ENCODE measurements around the gene ANGPTL2.

Gene ANGPTL2

DNA sequence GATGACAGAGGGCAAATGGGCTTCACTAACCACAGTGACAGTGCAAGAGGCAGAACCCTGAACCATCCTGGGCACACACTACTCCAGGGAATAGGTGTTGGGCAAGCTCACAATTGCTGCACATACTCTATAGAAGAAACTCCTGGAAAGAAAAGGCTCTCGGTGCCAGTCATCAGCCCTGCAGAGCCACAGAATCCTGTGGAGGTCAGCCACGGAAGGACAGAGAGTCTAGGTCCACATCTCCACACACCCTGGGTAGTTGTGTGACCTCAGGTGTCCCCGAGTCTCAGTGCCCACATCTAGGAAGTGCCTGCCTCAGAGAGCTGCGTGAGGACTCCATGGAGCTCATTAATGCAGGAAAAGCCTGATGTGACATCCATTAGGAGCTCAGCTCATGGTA is 16.0 kb upstream of the ANGPTL2 start:
- DNase-seq (ENCODE audit: insufficient read length, low spot score) (no peak), FAIRE-seq (no peak)
- TF ChIP-seq POU2F2 (IDR thresholded peaks at IDR 0.05; ENCODE audit: low read depth, low read length) (no peak), TAF1 (IDR thresholded peaks at IDR 0.05; ENCODE audit: low read depth, low read length) (no peak), SPI1 (IDR thresholded peaks at IDR 0.05; ENCODE audit: low read depth, low read length) (no peak), POLR2A (IDR thresholded peaks at IDR 0.05; ENCODE audit: low read depth, low read length) (no peak), POLR2AphosphoS5 (IDR thresholded peaks at IDR 0.05; ENCODE audit: low read depth, low read length) (no peak), PAX5 (IDR thresholded peaks at IDR 0.05; ENCODE audit: insufficient read depth, low read length, severe bottlenecking) (no peak)

DNA sequence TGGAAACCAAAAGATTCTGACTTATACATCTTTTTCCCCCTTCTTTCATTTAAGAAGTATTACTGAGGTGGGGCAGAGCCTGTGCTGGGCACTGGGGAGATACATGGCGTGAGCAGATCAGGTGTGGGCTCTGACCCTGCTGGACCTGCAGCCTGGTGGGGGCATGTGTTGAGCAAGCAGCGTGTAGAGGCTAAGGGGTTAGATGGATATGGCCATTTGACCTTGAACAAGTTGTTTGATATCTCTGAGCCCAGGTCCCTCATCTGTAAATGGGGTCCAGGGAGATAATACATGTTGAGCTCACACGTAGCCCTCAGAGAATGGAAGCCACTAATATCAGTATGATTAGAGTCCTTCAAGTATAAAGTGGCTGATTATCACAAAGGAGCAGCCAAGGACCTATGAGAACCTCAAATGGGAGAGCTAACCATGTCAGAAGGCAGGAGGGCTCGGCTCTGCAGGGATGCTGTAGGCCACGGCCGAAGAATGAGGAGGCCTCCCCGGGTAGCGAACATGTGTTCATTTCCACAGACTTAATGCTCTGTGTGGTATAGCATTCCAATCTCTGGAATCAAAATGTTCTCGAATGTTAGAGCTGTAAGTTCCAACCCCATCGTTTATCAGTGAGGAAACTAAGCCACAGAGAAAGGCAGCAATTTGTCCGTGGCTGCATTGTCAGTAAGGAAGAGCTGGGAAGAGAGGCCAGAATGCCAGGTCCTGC is 15.4 kb upstream of the ANGPTL2 start:
- DNase-seq (ENCODE audit: insufficient read length, low spot score) = no peak
- FAIRE-seq = no peak
- no peak for TF ChIP-seq PAX5 (IDR thresholded peaks at IDR 0.05; ENCODE audit: insufficient read depth, low read length, severe bottlenecking)
- TF ChIP-seq SPI1 (IDR thresholded peaks at IDR 0.05; ENCODE audit: low read depth, low read length) = no peak
- no peak for TF ChIP-seq POU2F2 (IDR thresholded peaks at IDR 0.05; ENCODE audit: low read depth, low read length)
- no peak for TF ChIP-seq TAF1 (IDR thresholded peaks at IDR 0.05; ENCODE audit: low read depth, low read length)
- no peak for TF ChIP-seq POLR2AphosphoS5 (IDR thresholded peaks at IDR 0.05; ENCODE audit: low read depth, low read length)
- TF ChIP-seq POLR2A (IDR thresholded peaks at IDR 0.05; ENCODE audit: low read depth, low read length) = no peak

DNA sequence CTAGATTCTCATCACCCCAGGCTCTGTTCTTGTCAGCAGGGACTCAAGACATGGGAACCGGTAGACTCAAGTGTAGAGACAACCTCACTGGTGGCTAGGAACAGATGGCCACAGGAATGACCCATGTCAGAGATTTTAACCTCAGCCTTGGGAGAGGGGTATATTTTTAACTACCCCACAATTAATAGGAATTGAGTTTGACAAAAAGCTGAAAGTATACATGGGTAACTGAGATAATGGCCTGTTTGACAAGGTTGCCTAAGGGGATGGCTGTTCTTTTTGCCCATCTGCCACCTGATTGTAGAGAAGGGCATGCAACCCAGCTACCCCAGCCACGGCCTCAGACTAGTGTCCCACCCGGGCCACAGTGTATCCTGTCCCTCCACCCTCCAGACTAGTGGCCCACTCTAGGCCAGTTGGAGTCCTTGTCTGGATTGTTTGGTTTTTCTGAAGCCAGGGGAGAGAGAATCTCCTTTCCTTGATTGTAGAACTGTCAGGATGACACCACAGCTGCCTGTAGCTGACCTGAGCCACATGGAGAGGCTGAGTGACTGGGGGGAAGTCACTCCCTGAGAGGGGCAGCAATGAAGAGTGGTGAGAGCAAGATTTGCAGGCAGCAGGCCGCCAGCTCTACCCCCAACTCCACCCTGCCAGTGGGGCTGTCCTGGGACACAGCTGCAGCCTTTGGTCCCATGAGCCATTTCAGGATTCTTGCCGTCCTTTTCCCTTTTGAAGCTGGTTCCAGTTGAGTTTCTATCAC is 14.6 kb upstream of the ANGPTL2 start:
- no peak for FAIRE-seq
- TF ChIP-seq SPI1 (IDR thresholded peaks at IDR 0.05; ENCODE audit: low read depth, low read length) (no peak), POLR2A (IDR thresholded peaks at IDR 0.05; ENCODE audit: low read depth, low read length) (no peak), POU2F2 (IDR thresholded peaks at IDR 0.05; ENCODE audit: low read depth, low read length) (no peak), POLR2AphosphoS5 (IDR thresholded peaks at IDR 0.05; ENCODE audit: low read depth, low read length) (no peak), PAX5 (IDR thresholded peaks at IDR 0.05; ENCODE audit: insufficient read depth, low read length, severe bottlenecking) (no peak), TAF1 (IDR thresholded peaks at IDR 0.05; ENCODE audit: low read depth, low read length) (no peak)
- no peak for DNase-seq (ENCODE audit: insufficient read length, low spot score)

DNA sequence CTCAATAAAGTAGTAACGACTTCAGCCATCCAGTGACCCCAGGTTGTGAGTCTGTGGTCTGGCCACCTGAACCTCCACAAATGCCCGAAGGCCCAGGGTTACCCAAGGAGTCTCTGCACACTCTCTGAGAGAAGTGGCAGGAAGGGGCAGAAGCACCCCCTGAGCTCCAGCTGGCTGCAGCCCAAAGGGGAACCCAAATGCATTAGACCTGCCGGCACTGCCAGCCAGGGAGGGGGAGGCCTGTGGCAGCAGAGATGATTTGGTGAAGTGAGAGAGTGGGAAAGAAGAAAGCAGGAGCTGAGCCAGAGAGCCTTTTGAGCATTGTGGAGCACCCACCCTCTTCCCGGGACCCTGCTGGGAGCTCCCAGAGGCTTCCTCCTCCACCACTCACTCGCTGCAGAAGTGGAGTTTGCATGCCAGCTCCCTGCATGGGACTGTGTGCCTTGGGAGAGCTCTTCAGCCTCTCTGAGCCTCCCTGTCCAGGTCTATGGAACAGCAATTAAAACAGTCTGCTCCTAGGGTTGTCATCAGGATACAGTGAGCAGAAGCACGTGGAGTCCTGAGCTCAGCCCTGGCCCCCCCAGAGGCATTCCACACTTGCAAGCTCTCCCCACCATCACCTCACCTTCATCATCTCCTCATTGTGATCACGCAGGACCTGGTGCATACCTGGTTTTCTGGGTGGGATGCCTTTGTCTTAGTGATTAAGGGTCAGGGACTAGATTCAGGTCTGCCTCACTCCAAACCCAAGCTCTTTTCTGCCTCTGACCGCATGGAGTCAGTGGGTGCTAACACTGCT is 13.8 kb upstream of the ANGPTL2 start:
- TF ChIP-seq POLR2A (IDR thresholded peaks at IDR 0.05; ENCODE audit: low read depth, low read length) = no peak
- no peak for TF ChIP-seq TAF1 (IDR thresholded peaks at IDR 0.05; ENCODE audit: low read depth, low read length)
- TF ChIP-seq POU2F2 (IDR thresholded peaks at IDR 0.05; ENCODE audit: low read depth, low read length) = no peak
- no peak for TF ChIP-seq POLR2AphosphoS5 (IDR thresholded peaks at IDR 0.05; ENCODE audit: low read depth, low read length)
- FAIRE-seq (no peak), DNase-seq (ENCODE audit: insufficient read length, low spot score) (no peak)

DNA sequence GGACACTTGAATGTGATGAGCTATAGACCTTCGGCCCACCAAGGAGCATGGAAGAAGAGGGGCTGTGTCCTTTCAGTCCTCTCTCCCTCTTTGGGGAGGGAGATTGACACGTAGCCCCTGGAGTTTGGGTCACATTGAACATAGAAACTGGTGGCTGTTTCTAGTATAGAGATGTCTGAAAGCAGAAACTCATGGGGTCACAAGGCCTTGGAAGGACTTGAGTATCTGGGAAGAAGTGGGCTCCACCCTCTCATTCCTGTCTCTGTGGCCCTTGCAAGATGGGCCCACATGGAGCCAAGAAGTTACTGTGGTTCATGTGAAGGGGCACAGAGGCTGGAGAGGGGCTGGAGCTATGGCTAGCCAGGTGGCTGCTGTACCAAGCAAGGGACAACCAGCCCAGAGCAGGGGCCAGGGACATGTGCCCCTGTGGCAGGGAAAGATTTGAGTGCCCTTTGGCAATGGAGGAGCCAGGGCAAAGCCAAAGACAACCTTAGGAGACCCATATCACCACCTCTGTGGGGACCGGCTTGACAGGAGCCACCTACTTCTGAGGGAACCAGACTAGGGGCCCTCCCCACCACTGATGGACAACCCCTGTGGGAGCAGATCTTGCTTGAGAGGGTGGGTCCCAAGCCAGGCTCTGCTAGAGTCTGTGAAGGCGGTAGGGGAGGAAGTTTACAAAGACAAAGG is 12.8 kb upstream of the ANGPTL2 start:
- DNase-seq (ENCODE audit: insufficient read length, low spot score) (no peak), FAIRE-seq (no peak)
- TF ChIP-seq PAX5 (IDR thresholded peaks at IDR 0.05; ENCODE audit: insufficient read depth, low read length, severe bottlenecking) (no peak), POU2F2 (IDR thresholded peaks at IDR 0.05; ENCODE audit: low read depth, low read length) (no peak), POLR2AphosphoS5 (IDR thresholded peaks at IDR 0.05; ENCODE audit: low read depth, low read length) (no peak), TAF1 (IDR thresholded peaks at IDR 0.05; ENCODE audit: low read depth, low read length) (no peak), POLR2A (IDR thresholded peaks at IDR 0.05; ENCODE audit: low read depth, low read length) (no peak), SPI1 (IDR thresholded peaks at IDR 0.05; ENCODE audit: low read depth, low read length) (no peak)

DNA sequence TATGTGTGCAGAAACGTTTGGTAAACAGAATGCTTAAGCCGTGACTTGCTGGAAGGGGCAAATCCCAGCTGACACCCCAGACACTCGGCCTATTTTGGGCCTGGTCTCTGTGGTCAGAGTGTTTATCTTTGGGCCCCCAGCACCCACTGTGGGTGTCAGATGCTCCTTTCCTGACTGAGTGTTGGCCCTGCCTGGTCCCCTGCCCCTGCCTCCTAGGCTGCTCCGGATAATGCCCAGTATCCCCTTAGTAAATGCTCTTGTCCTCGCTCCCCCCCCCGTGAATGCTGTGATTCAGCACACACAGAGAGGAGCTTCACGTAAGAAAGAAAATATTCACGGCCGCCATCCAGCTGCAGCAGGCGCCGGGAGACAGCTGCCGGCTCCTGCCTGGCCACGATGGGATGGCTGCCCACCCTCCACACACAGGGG is 11.3 kb upstream of the ANGPTL2 start:
- DNase-seq (ENCODE audit: insufficient read length, low spot score) (no peak), FAIRE-seq (no peak)
- TF ChIP-seq POU2F2 (IDR thresholded peaks at IDR 0.05; ENCODE audit: low read depth, low read length) = no peak
- no peak for TF ChIP-seq PAX5 (IDR thresholded peaks at IDR 0.05; ENCODE audit: insufficient read depth, low read length, severe bottlenecking)

DNA sequence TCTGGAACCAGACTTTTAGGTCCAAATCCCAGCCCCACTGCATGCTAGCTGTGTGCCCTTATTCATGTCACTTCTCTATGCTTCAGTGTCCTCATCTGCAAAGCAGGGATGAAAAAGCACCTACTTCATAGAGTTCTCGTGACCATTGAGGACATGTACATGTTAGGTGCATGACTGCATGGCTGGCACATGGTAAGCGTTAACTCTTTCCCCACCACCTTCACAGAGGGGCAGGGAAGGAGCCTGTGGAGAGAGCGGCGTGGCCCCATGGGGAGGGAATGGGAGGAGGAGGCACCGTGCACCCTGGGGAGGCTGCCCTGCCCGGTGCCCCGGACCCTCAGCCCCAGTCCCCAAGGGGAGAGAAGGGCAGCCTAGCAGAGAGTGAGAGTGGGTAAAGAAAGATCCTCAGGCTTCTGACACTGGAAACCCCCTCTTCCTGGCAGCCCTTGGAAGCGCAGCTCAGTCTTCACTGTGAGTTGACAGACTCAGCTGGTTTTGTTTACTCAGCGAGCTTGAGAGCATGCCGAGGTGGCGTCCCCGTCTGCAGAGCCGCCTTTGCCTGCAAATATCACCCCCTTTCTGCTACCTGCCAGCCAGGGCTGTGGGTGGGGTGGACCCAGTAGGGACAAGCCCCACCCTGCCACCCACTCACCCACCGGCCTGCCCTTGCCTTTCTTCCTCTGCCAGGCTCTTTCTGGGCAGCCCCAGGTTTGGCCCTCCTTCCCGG is 10.6 kb upstream of the ANGPTL2 start:
- no peak for TF ChIP-seq SPI1 (IDR thresholded peaks at IDR 0.05; ENCODE audit: low read depth, low read length)
- TF ChIP-seq POLR2AphosphoS5 (IDR thresholded peaks at IDR 0.05; ENCODE audit: low read depth, low read length) = no peak
- no peak for TF ChIP-seq POLR2A (IDR thresholded peaks at IDR 0.05; ENCODE audit: low read depth, low read length)
- DNase-seq (ENCODE audit: insufficient read length, low spot score) = no peak
- no peak for FAIRE-seq

DNA sequence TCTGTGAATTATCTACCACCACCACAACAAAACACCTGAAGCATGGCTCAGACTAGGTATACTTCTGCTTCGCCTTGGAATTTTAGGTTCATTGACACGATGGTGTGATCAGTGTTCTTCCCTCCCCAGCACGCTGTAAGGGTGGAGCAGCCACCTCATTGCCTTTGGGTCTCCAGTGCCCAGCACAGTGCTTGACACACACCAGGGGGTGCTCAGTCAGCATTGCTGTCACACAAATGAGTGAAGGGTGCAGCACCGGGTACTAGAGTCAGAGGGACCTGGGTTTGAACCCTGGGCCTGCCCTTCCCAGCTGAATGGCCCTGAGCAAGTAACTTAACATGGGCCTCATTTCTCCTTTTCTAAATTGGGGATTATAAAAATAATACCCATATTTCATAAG is 9.9 kb upstream of the ANGPTL2 start:
- DNase-seq (ENCODE audit: insufficient read length, low spot score) = no peak
- TF ChIP-seq TAF1 (IDR thresholded peaks at IDR 0.05; ENCODE audit: low read depth, low read length) (no peak), PAX5 (IDR thresholded peaks at IDR 0.05; ENCODE audit: insufficient read depth, low read length, severe bottlenecking) (no peak), POLR2A (IDR thresholded peaks at IDR 0.05; ENCODE audit: low read depth, low read length) (no peak), POU2F2 (IDR thresholded peaks at IDR 0.05; ENCODE audit: low read depth, low read length) (no peak), POLR2AphosphoS5 (IDR thresholded peaks at IDR 0.05; ENCODE audit: low read depth, low read length) (no peak)
- no peak for FAIRE-seq
